K562 (cell line): Measurements from ENCODE around the gene AGRP. TPM values are rescaled to one million over a fixed set of nuclear protein-coding genes. Genes with fewer than 3 reads are reported as not detected.
A peak's percentile ranks its signal among the peaks of the same experiment; 100 is the strongest.

Experiments used
- CBFA2T2 ChIP-seq: fragments of 450-650 bp; conservative IDR thresholded peaks from 2 replicates; pipeline ENCODE4 v1.6.1; 2017; ENCODE audit warnings: mild to moderate bottlenecking
- CEBPG ChIP-seq, 3 experiments: fragments of 200-800 bp in 1 of 3; sonication (Bioruptor generic) in 1 of 3; sonication (generic) in 1 of 3; formaldehyde crosslinking in 1 of 3; IDR thresholded peaks in 2 of 3; conservative IDR thresholded peaks in 1 of 3; 2 replicates each; pipeline versions ENCODE4 v1.6.1 to v1.8.0; 2016 to 2022; ENCODE audit warnings: missing compliant biosample characterization in 2 of 3, missing genetic modification characterization in 2 of 3, mild to moderate bottlenecking in 1 of 3, missing genetic modification reagents in 1 of 3
- CUX1 ChIP-seq: fragments of 200-800 bp; sonication (Bioruptor generic); IDR thresholded peaks from 2 replicates; pipeline ENCODE4 v1.6.1; 2016; ENCODE audit warnings: missing genetic modification characterization, missing compliant biosample characterization
- HNRNPLL ChIP-seq: fragments of 200-400 bp; formaldehyde crosslinking; IDR thresholded peaks from 2 replicates; pipeline ENCODE4 v1.6.1; 2017; ENCODE audit warnings: low read length, low read depth, mild to moderate bottlenecking; ENCODE audit not compliant: poor library complexity, severe bottlenecking
- PCBP1 ChIP-seq: fragments of 200-400 bp; formaldehyde crosslinking; IDR thresholded peaks from 2 replicates; pipeline ENCODE4 v1.6.1; 2018; ENCODE audit warnings: mild to moderate bottlenecking, low read depth, low read length; ENCODE audit not compliant: poor library complexity, severe bottlenecking
- REST ChIP-seq, 2 experiments: fragments of 450-650 bp; formaldehyde crosslinking in 1 of 2; IDR thresholded peaks; 2 replicates each; pipeline versions ENCODE4 v1.4.0 to v1.6.1; 2014 to 2020; ENCODE audit warnings: mild to moderate bottlenecking in 2 of 2, borderline replicate concordance in 1 of 2, low read depth in 1 of 2
- SIN3A ChIP-seq, 2 experiments: fragments of 150-350 bp in 1 of 2; IDR thresholded peaks; 2 replicates each; pipeline ENCODE4 v1.6.1; 2011 to 2016; ENCODE audit warnings: borderline replicate concordance in 2 of 2, low read depth in 2 of 2, low read length in 2 of 2, mild to moderate bottlenecking in 2 of 2, moderate library complexity in 2 of 2; ENCODE audit not compliant: control insufficient read depth in 1 of 2
- ZBTB12 ChIP-seq: fragments of 250-450 bp; sonication (Bioruptor Pico); IDR thresholded peaks from 2 replicates; pipeline ENCODE4 v1.4.0; 2020
- ZNF696 ChIP-seq: fragments of 250-450 bp; sonication (Bioruptor Pico); conservative IDR thresholded peaks from 2 replicates; pipeline ENCODE4 v1.4.0; 2020; ENCODE audit warnings: mild to moderate bottlenecking, moderate library complexity
- polyA plus RNA-seq, 8 experiments: library from polyadenylated mRNA; depleted of rRNA in 4 of 8; stranded (reverse) in 5 of 8; unstranded in 3 of 8; fragments of >200 nt; fragmentation: Nextera tagmentation in 2 of 8; fragmentation: Illumina TruSeq in 1 of 8; extraction: Ambion mirVana in 2 of 8; extraction: Trizol in 1 of 8; gene quantifications; 2 replicates each; pipeline versions ENCODE4 v1.2.1 to v1.2.3, GENCODE V29; 2011 to 2014; ENCODE audit warnings: inconsistent platforms in 1 of 8, missing spikeins in 1 of 8
- total RNA-seq, 7 experiments: library from RNA; depleted of rRNA in 6 of 7; stranded (reverse); fragments of >200 nt in 6 of 7; fragmentation: Illumina TruSeq in 2 of 7; extraction: Trizol in 2 of 7; gene quantifications; 2 replicates each; pipeline versions ENCODE4 v1.2.1 to v1.2.3, GENCODE V29; 2011 to 2021; ENCODE audit warnings: low replicate concordance in 1 of 7

AGRP gene
- total and polyA plus RNA-seq, 9 of the 15 experiments (the other 6 are each of a cell fraction or from before 2014, with no cell fraction given), result not detected

- TF ChIP-seq CUX1 (no peak), REST (IDR thresholded peaks at IDR 0.05; ENCODE audit: borderline replicate concordance) (no peak), REST (CRISPR knock-in tag; IDR thresholded peaks at IDR 0.05; ENCODE audit: low read depth) (no peak), ZBTB12 (CRISPR knock-in tag) (no peak), CBFA2T2 (peak; percentile 16; the same call in 1 of the 2 replicates), HNRNPLL (no peak), SIN3A (IDR thresholded peaks at IDR 0.05; ENCODE audit: borderline replicate concordance in 2 of 2, control insufficient read depth in 1 of 2, low read depth in 2 of 2, low read length in 2 of 2) (no peak), CEBPG (CRISPR knock-in tag; IDR thresholded peaks at IDR 0.05) (no peak), CEBPG (tag; conservative IDR thresholded peaks at IDR 0.05 in 1 of 2, IDR thresholded peaks at IDR 0.05 in 1 of 2) (0 out of 4 replicates have a peak, but pooled peaks of 1 of the 2 experiments have one; percentile 25), ZNF696 (CRISPR knock-in tag) (no peak), PCBP1 (no peak)
These were observed 8.5 kb downstream of the AGRP start (continued) for GRCh38 chr16:67474551-67475455.
